Measurements from ENCODE around the gene NACA2. TPM values are rescaled to one million over a fixed set of nuclear protein-coding genes. Genes with fewer than 3 reads are reported as not detected.
"Not testable (repeated sequence)": the region's sequence is repeated elsewhere in the genome, so short reads cannot be mapped to it uniquely, and the experiment has no call there.

The NACA2 gene
- total RNA-seq, 1 donor from 2014 or later: not detected

DNA sequence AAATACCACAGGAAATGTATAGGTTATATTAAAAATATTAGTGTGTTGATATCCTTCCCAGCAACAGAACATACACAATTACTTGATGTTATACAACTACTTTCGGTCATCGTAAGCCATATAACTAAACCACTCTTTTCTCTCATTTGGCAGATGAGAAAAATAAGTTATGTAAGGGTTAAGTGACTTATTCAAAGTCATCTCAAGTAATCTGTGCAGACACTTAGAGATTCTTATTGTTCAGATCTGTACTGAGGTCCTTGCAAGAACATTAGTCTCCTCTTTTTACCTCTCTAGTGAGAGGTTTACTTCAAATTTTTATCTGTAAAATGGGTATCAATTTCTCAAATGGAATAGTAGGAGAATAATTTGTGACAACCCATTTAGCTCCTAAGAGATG, 15.0 kb downstream of the NACA2 start:
- TF ChIP-seq, protein P1, sequence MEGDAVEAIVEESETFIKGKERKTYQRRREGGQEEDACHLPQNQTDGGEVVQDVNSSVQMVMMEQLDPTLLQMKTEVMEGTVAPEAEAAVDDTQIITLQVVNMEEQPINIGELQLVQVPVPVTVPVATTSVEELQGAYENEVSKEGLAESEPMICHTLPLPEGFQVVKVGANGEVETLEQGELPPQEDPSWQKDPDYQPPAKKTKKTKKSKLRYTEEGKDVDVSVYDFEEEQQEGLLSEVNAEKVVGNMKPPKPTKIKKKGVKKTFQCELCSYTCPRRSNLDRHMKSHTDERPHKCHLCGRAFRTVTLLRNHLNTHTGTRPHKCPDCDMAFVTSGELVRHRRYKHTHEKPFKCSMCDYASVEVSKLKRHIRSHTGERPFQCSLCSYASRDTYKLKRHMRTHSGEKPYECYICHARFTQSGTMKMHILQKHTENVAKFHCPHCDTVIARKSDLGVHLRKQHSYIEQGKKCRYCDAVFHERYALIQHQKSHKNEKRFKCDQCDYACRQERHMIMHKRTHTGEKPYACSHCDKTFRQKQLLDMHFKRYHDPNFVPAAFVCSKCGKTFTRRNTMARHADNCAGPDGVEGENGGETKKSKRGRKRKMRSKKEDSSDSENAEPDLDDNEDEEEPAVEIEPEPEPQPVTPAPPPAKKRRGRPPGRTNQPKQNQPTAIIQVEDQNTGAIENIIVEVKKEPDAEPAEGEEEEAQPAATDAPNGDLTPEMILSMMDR (IDR thresholded peaks at IDR 0.05): no peak
- no peak overlapping the region for H3K27ac Mint-ChIP-seq (ENCODE audit: unreplicated experiment)
- H3K9me3 Mint-ChIP-seq (ENCODE audit: unreplicated experiment): peaks cover under 1% of the 10 kb centered on the region
- no peaks in the 10 kb centered on the region for H3K36me3 Mint-ChIP-seq (ENCODE audit: unreplicated experiment)
- no peak for DNase-seq (ENCODE audit: extremely low spot score, unreplicated experiment)
- H3K4me3 Mint-ChIP-seq (ENCODE audit: unreplicated experiment): no peak overlapping the region
- H3K27me3 Mint-ChIP-seq (ENCODE audit: unreplicated experiment): peaks cover 27% of the 10 kb centered on the region
- peaks cover 3% of the 10 kb centered on the region for H3K4me1 Mint-ChIP-seq (ENCODE audit: unreplicated experiment)

DNA sequence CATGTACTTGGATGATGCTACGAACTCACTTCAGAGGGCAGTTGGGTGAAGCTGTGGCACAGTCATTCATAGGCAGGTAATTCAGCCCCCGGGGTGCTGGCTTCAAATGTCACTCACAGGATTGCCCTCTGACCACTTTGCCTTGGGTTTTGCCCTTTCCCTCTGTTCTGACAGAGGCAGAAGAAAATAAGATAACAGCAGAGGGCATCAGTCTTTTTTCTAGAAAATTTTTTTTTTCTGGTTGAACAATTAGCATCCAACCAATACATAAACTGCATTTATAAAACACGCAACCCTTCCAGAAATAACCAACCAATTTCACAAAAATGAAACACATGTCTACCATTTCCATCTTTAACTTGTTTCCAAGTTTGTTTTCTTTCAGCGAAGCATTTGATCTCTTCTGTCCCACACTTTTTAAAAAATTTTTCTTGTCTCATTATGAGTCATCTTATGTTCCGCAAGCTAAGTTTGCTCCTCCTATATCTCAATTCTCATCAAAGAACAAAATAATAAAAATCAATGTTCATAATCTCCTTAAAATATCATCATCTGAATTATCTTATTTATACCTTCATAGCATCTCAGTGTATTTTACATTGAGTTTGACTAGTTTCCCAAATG, 15.6 kb downstream of the NACA2 start:
- peaks cover 3% of the 10 kb centered on the region for H3K4me1 Mint-ChIP-seq (ENCODE audit: unreplicated experiment)
- DNase-seq (ENCODE audit: extremely low spot score, unreplicated experiment): no peak

DNA sequence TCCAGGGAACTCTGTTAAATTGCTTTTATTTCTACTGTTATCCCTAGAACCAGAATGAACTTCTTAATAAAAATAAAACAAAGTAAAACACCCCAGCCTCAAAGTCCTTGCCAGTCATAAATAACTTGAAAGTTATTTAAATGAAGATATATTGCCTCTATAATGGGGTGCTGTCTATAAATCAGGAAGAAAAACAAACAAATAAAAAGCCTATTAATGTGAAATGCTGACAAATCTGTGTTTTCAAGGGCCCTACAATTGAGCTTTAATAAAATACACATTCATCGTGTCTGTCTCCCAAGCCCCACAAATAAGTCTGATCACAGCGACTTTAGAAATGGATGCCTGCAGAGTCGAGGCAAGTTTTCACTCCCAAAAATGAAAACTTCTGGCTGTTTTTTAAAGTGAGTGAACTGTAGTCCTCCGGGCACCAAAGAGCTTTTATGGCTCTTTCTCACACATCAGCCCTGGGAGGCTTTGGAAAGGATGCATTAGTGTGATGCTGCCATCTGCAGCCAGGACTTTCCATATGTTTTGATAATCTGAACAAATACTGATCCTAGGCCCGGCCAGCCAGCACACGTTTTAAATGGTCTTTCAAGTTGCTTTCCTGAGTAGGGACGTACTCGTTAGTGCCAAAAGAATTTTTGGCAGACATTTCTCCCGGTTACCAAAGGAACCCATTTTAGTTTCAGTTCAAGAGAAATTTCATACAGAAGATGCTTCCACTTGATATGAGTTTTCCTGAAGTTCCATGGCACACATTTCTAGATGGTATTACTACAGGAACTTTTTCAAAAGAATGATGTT, 16.3 kb downstream of the NACA2 start:
- TF ChIP-seq, protein P1 (IDR thresholded peaks at IDR 0.05): peak; percentile 59
- H3K4me3 Mint-ChIP-seq (ENCODE audit: unreplicated experiment): no peak overlapping the region
- peaks cover 11% of the 10 kb centered on the region for H3K9me3 Mint-ChIP-seq (ENCODE audit: unreplicated experiment)
- no peak overlapping the region for H3K27ac Mint-ChIP-seq (ENCODE audit: unreplicated experiment)
- peaks cover 3% of the 10 kb centered on the region for H3K4me1 Mint-ChIP-seq (ENCODE audit: unreplicated experiment)
- peaks cover 15% of the 10 kb centered on the region for H3K27me3 Mint-ChIP-seq (ENCODE audit: unreplicated experiment)
- no peak for DNase-seq (ENCODE audit: extremely low spot score, unreplicated experiment)
- no peaks in the 10 kb centered on the region for H3K36me3 Mint-ChIP-seq (ENCODE audit: unreplicated experiment)

More for the DNA sequence above, 15.6 kb downstream of the NACA2 start:
- Mint-ChIP-seq H3K4me3 (ENCODE audit: unreplicated experiment) (no peak overlapping the region), H3K36me3 (ENCODE audit: unreplicated experiment) (no peaks in the 10 kb centered on the region), H3K27me3 (ENCODE audit: unreplicated experiment) (peaks cover 22% of the 10 kb centered on the region), H3K9me3 (ENCODE audit: unreplicated experiment) (peaks cover 6% of the 10 kb centered on the region), H3K27ac (ENCODE audit: unreplicated experiment) (no peak overlapping the region)
- TF ChIP-seq, protein P1 (IDR thresholded peaks at IDR 0.05): no peak

DNA sequence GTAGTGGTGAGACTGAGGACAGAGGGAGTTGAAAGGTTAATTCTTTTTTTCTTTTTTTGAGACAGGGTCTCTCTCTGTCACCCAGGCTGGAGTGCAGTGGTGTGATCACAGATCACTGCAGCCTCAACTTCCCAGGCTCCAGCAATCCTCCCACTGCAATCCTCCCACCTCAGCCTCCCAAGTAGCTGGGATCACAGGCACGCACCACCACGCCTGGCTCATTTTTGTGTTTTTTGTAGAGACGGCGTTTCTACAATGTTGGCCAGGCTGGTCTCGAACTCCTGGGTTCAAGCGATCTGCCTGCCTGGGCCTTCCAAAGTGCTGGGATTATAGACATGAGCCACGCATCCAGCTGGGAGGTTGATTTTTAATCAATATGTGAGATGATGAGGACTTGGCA, 18.5 kb downstream of the NACA2 start:
- H3K27me3 Mint-ChIP-seq (ENCODE audit: unreplicated experiment); DNase-seq (ENCODE audit: extremely low spot score, unreplicated experiment); H3K4me1 Mint-ChIP-seq (ENCODE audit: unreplicated experiment); H3K27ac Mint-ChIP-seq (ENCODE audit: unreplicated experiment); H3K36me3 Mint-ChIP-seq (ENCODE audit: unreplicated experiment); H3K4me3 Mint-ChIP-seq (ENCODE audit: unreplicated experiment): not testable (repeated sequence)
- peaks cover 11% of the 10 kb centered on the region for H3K9me3 Mint-ChIP-seq (ENCODE audit: unreplicated experiment)

DNA sequence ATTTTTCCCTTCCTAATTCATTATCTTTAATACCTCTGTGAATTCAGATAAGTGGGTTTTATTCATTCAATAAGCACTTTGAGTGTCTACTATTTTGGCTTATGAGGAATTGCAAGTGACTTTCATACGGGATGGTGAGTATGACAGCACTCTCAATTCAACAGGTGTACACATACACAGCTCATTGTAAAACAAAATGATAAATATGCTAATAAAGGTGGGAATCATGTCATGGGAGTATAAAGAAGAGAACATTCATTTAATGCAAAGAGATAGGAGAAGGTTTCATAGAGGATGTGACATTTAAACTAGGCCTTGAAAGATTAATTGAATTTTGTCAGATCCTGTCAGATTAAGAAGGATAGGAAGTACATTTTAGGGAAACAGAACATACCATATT, 19.4 kb downstream of the NACA2 start:
- TF ChIP-seq, protein P1 (IDR thresholded peaks at IDR 0.05): no peak

More for the DNA sequence above, 19.4 kb downstream of the NACA2 start:
- H3K27me3 Mint-ChIP-seq (ENCODE audit: unreplicated experiment): peaks cover 14% of the 10 kb centered on the region
- H3K4me1 Mint-ChIP-seq (ENCODE audit: unreplicated experiment): peaks cover 3% of the 10 kb centered on the region
- H3K9me3 Mint-ChIP-seq (ENCODE audit: unreplicated experiment): peaks cover 11% of the 10 kb centered on the region
- H3K27ac Mint-ChIP-seq (ENCODE audit: unreplicated experiment): no peak overlapping the region
- H3K36me3 Mint-ChIP-seq (ENCODE audit: unreplicated experiment): no peaks in the 10 kb centered on the region
- no peak for DNase-seq (ENCODE audit: extremely low spot score, unreplicated experiment)
- H3K4me3 Mint-ChIP-seq (ENCODE audit: unreplicated experiment): no peak overlapping the region
